Kidney capillary endothelial cell (primary cell): Measurements from ENCODE around the gene GARNL3.

Experiments
- DNase-seq: peaks from one replicate; pipeline ENCODE4 v3.0.0-alpha.2; 2018; ENCODE audit warnings: low spot score

Gene GARNL3

DNA sequence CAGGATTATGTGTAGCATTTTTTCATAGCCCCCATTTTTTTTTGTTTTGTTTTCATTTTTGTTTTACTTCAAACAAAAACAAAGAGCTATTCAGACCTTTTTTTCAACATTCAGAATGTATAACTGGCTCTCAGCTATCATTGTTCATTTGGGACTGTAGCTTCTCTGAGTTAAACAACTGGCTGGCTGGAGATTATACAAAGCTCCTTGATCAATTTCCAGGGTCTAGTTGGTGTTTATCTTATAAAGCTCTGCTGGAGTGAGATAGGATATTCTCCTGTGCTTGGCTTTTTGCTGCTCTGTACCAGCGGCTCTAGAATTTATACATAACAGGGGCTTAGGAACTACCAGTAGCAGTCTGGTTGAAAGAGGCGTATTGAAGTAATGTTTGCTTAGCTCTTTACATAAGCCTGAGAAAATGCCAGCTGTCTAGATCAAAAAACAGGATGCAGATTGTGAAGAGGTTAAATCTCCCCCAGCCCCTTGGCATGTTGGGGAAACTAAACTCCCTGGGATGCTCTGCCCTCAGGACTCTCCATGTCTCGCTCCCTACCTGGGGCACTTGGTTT, 15.2 kb downstream of the GARNL3 start:
- no peak for DNase-seq

DNA sequence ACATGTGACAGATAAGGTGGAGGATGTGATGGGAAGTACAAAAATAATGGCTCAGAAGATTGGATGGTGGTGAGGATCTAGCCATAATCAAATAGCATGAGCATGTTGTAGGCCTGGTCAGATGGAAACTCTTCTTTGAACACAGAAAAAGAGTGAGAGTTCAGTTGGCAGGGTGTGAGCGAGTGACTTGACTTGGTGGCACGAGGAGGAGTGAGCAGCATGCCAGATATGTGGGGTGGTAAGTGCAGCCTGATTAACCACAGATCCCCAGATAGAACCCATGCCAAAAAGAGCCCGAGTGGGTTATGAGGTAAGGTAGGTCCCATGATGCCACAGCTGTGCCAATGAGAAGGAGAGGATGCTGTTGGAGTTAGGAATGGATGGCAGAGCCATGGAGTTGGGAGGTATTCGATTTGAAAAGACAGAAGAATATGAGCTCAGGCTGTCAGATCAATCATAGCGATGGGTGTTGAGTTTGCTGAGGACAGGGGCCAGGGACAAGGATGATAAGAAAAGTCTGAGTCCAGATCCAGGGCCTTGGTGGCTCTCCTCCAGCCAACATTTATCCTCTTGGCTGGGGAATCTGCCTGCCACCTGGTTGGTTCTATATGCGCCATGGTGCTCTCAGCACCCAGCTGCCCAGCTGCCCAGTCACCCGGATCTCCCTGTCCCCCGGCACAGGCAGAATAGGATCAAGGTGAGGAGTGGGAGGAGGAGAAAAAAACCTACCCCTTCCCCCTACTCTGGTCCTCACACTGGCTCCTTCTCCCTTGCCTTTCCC, 16.5 kb downstream of the GARNL3 start:
- no peak for DNase-seq

DNA sequence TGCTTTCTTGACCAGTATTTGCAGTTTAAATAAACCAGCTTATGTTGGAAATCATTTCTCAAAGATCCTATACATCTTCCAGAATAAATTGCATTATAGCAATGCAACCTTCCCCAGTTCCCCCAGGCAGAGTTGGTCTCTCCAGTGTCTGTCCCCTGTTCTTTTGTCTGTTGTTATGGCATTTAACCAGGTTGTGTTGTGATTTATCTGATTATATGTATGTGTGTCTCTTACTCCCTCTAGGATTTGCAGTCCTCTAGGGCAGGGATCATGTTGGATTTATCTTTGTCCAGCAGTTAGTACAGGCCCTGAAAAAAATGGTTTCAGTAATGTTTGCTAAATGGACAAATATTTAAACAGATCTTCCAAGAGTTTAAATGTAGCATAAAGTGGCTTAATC, 17.3 kb downstream of the GARNL3 start:
- DNase-seq, result no peak

DNA sequence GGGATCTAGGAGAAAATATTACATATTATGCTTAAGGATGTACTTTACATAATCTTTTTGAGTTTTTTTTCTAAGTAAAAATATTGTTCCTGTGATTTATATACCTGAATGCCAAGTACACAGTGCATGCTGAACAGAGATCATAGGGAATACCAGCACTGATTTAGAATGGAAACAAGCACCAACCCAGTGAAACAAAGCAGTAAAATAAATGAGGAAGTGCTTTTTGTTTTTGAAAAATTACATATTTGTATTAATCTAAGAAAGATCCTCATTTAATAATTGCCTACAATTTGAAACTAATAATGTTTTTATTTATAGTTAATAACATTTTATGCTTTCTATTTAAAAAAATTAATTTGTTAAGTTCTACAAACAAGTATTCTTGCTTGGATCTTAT, 18.0 kb downstream of the GARNL3 start:
- DNase-seq, result no peak

DNA sequence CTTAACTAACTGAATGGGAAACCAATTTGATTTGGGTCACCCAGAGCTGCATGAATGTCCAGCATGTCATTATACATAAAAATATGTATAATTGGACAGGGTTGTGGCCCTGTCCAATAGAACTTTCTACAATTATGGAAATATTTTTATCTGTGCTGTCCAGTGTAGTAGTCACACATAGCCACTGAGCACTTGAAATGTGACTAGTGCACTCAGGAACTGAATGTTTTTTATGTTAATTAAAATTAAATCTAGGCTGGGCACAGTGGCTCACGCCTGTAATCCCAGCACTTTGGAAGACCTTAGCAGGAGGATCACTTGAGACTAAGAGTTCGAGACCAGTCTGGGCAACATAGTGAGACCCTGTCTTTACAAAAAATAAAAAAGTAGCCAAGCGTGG, 18.6 kb downstream of the GARNL3 start:
- no peak for DNase-seq

DNA sequence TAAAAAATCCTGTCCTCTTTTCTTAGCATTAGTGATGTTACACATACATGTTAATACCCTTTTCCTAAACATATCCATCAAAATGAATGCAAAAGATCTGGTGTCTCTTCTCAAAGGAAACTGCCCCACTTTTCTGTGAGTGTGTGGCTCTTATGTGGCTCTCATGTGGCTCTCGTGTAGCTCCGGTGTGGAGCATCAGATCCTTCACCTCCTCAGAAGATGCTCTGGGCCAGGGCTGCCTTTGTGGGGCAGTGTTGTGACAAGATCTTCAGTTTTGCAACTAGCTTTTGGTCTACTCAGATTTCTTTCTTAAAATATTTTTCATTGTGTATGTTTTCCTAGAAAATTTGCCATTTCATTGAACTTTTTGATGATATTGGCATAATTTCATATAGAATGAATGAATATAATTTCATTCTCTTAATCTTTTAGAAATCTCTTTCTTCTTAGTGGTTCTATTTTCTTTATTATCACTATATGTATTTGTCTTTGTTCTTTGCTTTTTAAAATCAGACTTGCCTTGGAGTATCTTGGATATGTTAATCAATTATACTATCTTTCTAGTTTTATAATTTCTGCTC, 19.4 kb downstream of the GARNL3 start:
- no peak for DNase-seq

DNA sequence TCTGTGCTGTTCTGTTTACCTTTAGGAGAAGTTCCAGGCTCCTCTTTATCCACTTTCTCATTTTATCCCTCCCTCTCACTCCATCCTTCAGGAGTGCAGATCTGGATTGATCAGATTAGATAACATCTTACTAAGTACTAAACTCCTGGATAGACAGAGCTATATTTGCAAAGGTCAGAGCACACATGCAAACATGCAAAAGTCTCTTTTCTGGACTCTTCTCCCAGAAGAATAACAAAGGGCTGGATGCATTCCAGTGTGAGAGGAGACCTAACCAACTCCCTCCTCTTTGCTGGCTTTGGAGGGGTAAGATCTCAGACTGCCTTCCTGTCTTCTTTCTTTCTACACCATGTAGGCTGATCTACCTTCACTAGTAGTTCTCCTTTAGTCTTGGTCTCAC, 21.4 kb downstream of the GARNL3 start:
- no peak for DNase-seq

DNA sequence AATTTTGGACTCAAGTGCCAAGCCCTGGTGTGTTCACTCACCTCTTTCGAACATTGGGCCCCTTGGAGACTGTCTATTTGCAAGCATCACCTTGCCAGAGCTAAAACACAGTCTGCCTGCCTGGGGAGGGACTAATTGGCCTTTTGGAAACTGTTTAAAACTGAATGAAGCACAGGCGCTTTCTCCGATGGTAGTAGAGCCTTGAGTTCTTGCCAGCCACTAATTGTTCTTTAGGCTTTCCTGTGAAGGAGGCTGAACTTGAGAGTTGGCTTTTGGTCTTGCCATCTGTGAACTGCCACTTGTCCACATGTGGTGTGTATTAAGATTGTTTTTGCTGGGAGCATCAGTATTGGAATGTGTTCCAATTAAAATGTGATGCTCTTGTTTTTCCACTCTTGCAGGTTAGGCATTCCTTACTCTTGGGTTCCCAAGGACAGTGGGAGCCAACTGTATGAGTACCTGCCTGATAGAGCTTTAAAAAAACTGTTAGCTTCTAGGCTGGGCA, 26.0 kb downstream of the GARNL3 start:
- no peak for DNase-seq

DNA sequence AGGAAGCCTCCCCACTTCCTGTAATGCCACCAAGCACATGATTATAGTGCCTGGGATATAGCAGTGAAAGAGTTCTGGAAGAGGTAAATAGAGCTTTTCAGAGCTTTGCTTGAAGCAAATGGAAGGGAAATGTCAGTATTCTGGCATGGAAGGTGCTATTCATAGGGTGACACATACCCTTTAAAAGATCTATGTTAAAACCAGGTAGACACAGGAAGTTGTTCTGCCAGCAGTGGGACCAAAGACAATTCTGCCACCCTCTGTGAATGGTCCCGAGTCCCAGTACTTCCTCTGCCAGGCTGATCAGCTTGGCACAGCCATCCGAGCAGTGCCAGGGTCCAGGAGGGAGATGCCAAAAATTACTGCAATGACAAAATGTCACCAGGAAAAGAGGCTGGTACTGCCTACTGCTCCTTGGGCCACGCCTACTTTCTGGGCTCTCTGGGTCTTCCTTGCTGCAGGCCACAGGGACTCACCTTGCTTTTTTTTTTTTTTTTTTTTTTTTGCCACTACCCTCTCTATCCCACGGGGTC, 26.7 kb downstream of the GARNL3 start:
- DNase-seq, result no peak

DNA sequence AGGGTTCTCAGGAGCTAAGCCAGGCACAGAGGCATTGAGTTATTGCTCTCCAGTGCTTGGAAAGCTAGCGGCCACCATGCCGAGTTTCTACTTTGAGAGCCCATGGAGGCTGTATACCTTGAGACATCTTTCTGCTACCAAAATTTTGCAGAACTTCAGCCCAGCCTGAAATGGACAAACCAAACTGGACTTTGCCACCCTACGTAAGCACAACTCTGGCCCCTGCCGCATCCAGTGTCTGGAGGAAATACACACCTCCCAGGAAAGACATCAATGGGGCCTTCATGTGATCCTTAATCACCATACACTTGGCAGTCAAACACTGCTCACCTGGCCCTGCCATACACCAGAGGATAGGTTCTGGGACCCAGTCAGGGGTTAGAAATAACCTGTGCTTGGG, 27.8 kb downstream of the GARNL3 start:
- no peak for DNase-seq

DNA sequence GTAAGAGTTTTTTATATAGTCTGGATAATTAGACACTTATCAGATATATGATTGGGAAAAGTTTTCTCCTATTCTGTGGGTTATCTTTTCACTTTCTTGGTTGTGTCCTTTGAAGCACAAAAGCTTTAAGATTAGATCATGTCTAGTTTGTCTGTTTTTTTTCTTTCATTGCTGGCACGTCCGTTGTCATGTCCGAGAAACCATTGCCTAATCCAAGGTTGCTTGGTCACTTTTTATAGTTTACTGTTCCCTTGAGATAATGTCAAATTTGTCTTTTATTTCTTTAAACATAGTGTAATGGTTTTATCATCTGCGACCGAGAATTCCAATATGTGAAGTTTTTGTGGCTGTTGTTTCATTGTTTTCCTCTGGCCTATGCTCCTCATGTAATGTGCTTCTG, 28.8 kb downstream of the GARNL3 start:
- DNase-seq, result no peak

DNA sequence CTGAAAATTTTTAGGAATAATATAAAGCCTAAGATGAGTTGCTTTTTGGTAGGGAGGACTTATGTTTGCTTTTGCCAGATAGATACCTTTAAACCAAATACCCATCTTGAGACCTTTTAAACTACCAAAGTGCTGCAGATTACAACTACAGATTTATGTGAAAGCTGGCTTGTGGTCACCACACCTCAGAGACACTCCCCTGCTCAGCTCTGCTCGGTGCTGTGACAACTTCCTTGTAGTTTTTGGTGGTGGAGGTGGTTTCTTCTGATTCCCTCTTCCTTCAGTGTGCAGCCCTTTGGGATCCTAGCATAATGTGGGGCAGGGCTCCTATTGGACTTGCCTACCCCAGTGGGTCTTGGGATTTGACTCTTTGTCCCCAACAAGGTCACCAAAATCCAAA, 29.2 kb downstream of the GARNL3 start:
- DNase-seq, result no peak

DNA sequence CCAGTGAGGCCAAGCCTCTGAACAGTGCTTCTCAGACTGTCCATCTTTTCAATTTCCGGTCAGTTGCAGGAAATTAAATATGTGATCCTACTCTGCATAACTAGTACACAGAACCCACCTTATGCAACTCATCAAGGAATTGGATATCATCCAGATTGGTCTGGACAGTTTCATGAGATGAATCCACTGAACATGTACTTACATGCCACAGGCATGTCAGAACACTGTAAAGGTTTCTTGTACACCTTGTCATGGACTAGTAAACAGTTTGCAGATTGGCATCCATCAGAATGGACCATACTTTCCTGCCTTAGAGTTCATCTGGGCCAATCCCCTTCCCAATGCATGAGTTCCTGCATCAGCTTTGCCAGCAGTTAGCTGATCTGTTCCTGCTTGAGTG, 30.4 kb downstream of the GARNL3 start:
- DNase-seq, result no peak

DNA sequence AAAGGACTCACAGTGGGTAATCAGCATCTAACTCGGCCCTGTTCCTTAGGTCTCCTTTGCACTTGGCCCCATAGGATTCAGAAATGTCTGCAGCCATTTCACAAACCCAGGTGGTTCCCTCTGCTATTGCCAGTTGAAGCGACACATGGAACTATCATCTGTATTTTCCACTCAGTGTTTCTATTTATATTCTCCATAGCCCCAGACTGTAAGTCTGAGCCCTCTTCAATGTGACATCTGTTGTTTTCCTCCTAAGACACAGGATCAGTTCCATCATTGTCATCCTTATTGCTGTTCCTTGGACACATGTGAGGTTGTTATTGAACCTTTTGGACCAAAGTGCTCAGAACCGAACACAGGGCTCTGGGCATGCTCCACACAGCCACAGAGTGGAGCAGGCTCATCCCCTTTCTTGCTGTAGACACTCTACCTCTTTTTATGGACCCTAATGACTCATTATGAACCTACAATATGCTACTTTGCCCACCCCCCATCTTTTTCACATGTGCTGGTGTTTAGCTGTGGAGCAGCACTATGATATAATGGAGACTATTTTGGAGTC, 36.4 kb downstream of the GARNL3 start:
- no peak for DNase-seq

DNA sequence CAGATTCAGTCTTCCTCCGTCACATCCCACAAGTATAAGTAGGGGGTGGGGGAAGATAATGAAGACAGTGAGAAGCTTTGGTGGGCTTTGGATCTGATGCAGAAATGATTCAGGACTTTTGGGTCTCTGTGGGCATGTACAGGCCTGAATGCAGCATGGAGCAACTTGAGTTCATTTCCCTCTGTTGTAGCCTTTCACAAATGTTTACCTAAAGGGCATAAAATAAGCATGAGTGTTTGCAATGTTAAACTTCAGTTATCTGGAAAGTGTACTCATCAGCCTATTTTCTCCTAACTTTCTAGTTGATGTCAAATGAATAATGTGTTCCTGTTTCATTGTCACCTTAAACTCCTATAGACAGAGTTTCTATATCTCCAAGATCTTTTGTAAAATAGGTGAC, 39.3 kb downstream of the GARNL3 start:
- no peak for DNase-seq

DNA sequence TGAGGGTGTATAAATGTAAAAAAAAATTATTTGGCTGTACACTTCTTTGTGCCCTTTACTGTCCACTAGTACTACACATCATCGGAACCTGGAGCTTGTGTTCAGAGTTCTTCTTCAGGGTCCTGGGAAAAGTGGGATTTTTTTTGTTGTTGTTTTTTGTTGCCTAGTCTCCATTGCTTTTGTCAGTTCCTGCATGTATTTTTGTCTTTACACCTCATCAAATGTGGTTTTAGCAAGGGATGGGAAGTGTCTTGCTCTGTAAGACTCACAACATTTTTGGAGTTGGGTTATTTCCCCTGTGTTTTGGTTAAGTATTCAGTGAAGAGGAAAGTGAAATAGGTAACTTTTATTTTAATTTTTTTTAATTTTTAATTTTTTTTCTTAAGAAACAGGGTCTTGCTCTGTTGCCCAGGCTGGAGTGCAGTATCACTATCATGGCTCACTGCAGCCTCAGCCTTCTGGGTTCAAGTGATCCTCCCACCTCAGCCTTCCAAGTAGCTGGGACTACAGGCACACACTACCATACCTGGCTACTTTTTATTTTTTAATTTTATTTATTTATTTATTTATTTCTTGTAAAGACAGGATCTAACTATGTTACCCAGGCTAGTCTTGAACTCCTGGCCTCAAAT, 40.7 kb downstream of the GARNL3 start:
- no peak for DNase-seq

DNA sequence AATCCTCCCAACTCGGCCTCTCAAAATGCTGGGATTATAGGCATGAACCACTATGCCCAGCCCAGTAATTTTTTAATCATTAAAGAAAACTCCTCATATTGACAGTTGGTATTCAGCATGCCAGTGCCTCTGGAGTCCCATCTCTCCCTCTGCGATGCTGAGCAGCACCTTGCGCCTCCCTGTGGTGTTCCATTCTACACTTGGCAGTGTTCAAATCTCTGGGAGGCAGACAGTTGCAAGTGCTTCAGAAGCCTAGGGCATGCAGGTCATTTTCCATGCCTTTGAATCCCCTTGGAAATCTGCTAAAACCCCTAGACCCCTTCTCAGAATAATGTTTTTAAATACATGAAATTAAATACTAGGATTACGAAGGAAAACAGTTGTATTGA, 41.3 kb downstream of the GARNL3 start:
- DNase-seq, result no peak

DNA sequence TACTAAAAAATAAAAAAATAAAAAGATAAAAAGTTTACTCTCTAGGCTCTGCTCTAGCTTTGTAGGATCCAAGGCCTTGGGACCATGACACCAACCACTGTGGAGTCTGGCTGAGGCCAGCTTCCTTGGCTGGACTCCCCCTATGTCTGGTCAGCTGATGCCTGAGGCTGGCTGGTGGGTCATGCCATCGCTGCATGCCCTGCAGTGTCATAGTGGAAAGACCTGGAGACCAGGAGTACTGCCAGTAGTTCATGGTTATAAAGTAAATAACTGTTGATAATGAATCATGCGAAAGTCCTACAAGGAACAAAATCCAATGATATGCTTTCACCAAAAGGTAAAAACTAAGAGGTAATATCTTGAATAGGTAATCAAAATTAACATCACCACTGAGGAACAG, 43.2 kb downstream of the GARNL3 start:
- DNase-seq, result no peak

DNA sequence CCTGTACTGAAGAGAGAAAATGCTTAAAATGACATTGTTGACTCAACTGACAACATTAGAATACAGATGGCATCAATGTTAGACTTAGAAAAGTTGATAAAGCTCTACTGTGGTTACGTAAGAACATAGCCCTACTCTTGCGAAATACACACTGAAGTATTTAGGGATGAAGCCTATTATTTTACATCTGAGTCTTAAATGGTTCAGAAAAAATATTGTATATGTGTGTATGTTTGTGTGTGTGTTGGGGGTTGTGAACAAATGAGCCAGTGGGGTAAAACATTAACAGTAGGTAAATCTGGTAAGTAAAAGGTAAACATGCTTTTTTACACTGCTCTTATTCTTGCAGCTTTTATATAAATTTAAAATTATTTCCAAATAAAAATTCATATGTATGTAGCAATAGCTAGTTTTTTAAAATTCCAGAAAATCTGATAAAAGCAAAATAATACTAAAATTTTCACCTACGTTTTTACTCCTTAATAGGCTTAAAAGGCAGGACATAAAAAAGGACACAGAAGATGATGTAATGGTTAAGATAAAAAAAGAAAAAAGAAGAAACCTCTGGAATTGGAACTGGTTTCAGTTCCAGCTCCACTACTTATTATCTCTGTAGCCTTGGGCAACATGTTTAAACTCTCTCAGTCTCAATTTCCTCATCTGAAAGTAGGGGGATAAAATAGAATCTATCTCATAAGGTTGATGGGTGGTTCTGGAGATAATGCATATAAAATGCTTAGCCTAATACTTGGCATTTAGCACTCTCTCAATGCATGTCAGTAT, 44.3 kb downstream of the GARNL3 start:
- no peak for DNase-seq

DNA sequence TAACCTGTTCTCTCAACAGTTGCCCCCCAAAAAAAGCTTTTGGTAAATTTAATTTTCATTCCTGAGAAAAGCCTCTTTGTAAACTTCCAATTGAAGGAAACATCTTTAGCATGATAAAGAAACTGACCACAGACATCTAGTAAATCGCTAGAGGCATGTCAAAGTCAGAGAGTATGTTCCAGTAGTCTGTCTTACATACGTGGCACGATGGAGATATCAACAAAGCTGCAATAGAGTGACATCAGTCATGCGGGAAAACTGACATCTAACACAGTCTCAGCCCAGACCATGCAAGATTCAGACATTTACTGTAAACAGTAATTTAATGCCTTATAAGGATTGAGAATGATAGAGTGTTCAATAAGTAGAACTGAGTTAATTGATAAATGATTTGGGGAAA, 45.1 kb downstream of the GARNL3 start:
- DNase-seq, result no peak

DNA sequence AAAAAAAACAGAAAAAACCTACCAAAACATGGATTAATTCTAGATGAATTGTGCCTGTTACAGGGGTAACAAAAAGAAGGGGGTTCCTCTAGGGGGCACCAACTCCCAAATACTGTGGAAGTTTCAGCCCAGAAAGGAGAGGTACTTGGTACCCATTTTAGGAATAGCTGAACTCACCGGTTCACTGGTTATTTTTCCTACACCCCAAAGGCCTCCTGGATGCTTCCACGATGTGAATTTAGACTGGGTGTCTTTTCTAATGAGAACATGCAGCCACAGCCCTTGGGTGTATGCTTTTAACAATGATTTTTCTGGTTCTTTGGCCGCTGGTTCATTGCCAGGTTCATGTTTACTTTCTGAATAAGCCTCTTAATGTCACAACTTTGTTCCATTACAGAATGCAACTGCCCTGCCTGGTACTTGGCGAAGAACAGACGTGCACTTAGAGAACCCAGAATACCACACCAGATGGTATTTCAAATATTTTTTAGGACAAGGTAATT, 46.7 kb downstream of the GARNL3 start:
- no peak for DNase-seq
